HFFc6 (cell line): ENCODE data around the gene SEMA6C. TPM values are rescaled to one million over a fixed set of nuclear protein-coding genes. Genes with fewer than 3 reads are reported as not detected.
A peak's percentile ranks its signal among the peaks of the same experiment; 100 is the strongest.
"Not testable (repeated sequence)": the region's sequence is repeated elsewhere in the genome, so short reads cannot be mapped to it uniquely, and the experiment has no call there.

Experiments
- DNase-seq: peaks from one replicate; pipeline ENCODE4 v3.0.0-alpha.2; 2018
- H3K27ac Mint-ChIP-seq: 2 replicates; pipeline ENCODE4 v1.8.0; 2020; ENCODE audit warnings: mild to moderate bottlenecking, mixed read lengths
- H3K27me3 Mint-ChIP-seq: 2 replicates; pipeline ENCODE4 v1.8.0; 2021; ENCODE audit warnings: mild to moderate bottlenecking, moderate library complexity, mixed read lengths; ENCODE audit not compliant: insufficient read depth
- H3K36me3 Mint-ChIP-seq: 2 replicates; pipeline ENCODE4 v1.8.0; 2021; ENCODE audit warnings: low read depth, mixed read lengths
- H3K4me1 Mint-ChIP-seq: 2 replicates; pipeline ENCODE4 v1.8.0; 2020; ENCODE audit warnings: low read depth, mixed read lengths
- H3K4me3 Mint-ChIP-seq: 2 replicates; pipeline ENCODE4 v1.8.0; 2020; ENCODE audit warnings: mild to moderate bottlenecking, moderate library complexity, mixed read lengths
- H3K9me3 Mint-ChIP-seq: 2 replicates; pipeline ENCODE4 v1.8.0; 2020; ENCODE audit warnings: mild to moderate bottlenecking, mixed read lengths
- total RNA-seq, 6 experiments: library from RNA; stranded (reverse); fragmentation: NEBNext Ultra II Directional; extraction: Animal tissue kit (Norgen Biotek cat#: 25700); gene quantifications; 2 replicates in 1 of 6; 3 replicates in 5 of 6; pipeline ENCODE4 v1.2.3, GENCODE V29; 2021
- TF ChIP-seq, protein P1 (sequence below): fragments of 200-600 bp; sonication (generic); IDR thresholded peaks from 2 replicates; pipeline ENCODE4 v1.5.0; 2021; ENCODE audit warnings: antibody characterized with exemption, mild to moderate bottlenecking

The SEMA6C gene
- total RNA-seq, 6 experiments from 2014 or later = 0.94 to 1.5 (median 1.4) TPM

DNA sequence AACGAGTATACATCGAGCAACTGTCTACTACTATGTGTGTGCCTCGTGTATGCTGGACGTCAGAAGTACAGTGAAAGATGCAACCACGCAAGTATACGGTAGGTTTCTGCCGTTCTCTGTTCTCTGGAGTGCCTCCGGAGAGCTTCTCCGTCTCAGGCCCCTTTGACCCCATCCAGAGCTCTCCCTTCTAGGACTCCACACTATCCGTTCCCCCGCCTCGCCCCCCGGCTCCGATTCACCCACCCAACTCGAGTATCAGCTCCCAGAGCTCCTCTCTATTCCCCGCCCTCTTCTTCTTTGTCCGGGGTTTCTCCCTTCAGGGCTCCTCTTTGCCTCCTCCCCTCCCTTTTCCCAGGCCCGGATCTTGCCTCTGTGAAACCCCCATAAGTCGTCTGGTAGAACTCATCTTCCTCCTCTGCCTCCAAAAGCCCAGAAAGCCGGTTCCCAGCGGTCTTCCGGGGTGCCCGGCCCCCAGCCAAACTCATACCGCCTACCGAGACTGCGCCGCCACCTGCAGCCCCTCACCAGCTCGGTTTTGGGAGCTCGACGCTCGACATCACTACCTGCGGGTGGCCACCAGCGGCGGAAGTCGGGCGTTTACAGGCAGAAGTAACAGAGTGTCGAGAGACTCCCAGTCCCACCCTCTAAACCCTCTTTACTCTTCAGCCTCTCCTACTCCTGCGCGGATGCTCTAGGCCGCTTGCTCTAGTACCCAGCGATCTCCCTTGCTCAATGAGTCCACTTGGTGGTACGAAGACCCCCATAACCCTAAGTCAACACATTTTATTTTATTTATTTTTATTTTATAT lies 43.4 kb upstream of the SEMA6C start, which contains the start of gene VPS72:
TSS of gene VPS72 (minus strand) at position 561 of the 809 bp plus-strand sequence. CDS start at position 485, 76 bp downstream.
- H3K9me3 Mint-ChIP-seq = no peaks in the 10 kb centered on the region
- H3K27me3 Mint-ChIP-seq = peaks cover 4% of the 10 kb centered on the region
- H3K27ac Mint-ChIP-seq = peak within 1 kb of the TSS; percentile 94
- peaks cover 39% of the 10 kb centered on the region for H3K4me1 Mint-ChIP-seq
- DNase-seq = peak; percentile 79
- TF ChIP-seq, protein P1, sequence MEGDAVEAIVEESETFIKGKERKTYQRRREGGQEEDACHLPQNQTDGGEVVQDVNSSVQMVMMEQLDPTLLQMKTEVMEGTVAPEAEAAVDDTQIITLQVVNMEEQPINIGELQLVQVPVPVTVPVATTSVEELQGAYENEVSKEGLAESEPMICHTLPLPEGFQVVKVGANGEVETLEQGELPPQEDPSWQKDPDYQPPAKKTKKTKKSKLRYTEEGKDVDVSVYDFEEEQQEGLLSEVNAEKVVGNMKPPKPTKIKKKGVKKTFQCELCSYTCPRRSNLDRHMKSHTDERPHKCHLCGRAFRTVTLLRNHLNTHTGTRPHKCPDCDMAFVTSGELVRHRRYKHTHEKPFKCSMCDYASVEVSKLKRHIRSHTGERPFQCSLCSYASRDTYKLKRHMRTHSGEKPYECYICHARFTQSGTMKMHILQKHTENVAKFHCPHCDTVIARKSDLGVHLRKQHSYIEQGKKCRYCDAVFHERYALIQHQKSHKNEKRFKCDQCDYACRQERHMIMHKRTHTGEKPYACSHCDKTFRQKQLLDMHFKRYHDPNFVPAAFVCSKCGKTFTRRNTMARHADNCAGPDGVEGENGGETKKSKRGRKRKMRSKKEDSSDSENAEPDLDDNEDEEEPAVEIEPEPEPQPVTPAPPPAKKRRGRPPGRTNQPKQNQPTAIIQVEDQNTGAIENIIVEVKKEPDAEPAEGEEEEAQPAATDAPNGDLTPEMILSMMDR = peak; percentile 57
- peak within 1 kb of the TSS; percentile 96 for H3K4me3 Mint-ChIP-seq
- peaks cover 6% of the 10 kb centered on the region; the same call in 1 of the 2 replicates for H3K36me3 Mint-ChIP-seq

DNA sequence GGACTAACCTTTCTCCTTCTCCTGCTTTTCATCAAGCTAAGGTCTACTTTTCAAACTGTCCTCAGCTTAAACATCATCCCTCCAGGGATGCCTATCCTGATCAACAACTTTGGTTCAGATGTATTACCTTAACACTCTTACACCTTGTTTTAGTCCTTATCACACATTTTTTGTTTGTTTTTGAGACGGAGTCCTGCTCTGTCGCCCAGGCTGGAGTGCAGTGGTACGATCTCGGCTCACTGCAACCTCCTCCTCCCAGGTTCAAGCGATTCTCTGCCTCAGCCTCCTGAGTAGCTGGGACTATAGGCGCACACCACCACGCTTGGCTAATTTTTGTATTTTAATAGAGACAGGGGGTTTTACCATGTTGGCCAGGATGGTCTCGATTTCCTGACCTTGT lies 42.2 kb upstream of the SEMA6C start:
- H3K9me3 Mint-ChIP-seq, H3K27me3 Mint-ChIP-seq, DNase-seq, H3K36me3 Mint-ChIP-seq: not testable (repeated sequence)
- H3K4me1 Mint-ChIP-seq = peaks cover 27% of the 10 kb centered on the region
- peak overlapping the region; percentile 94; the same call in 1 of the 2 replicates for H3K27ac Mint-ChIP-seq
- H3K4me3 Mint-ChIP-seq = peak overlapping the region; percentile 96

DNA sequence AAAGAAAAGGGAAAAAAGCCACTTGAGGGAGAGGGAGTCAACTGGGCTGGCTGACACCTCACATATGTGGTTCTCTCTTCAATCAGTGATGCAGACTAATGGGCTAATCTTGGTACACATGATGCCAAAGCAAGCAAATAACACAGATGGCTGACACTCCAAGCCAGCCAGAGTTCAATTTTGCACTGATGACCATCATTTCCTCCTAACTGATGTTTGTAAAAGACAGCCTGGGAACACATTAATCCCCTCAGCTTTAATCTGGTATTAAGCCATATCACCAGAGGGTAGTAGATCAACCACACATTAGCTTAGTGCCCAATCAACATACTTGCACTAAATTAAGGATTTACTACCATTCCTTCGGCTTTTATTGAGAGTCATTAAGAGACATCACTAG lies 40.8 kb upstream of the SEMA6C start:
- H3K36me3 Mint-ChIP-seq = peaks cover 14% of the 10 kb centered on the region
- TF ChIP-seq, protein P1 = no peak
- H3K27me3 Mint-ChIP-seq = peaks cover 4% of the 10 kb centered on the region
- H3K4me3 Mint-ChIP-seq = no peak overlapping the region
- DNase-seq = no peak
- peaks cover 27% of the 10 kb centered on the region for H3K4me1 Mint-ChIP-seq
- H3K27ac Mint-ChIP-seq = no peak overlapping the region
- H3K9me3 Mint-ChIP-seq = no peaks in the 10 kb centered on the region

DNA sequence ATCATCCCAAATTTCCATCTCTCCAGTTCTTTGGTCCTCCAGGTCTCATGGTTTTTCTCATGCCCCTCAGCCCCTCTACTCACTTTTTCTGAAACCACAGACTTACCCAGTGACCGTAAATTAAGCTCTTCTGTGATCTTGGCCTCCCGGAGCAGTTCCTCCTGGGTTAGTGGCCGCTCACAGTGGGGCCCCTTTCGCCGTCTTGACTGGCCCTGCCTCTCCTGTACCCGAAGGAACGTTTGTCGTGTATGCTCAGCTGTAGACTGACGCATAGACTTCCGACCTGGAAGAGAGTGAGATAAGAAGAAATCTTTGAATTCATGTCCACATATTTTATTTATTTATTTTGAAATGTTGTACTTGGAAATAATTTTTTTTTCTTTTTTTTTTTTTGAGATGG lies 37.8 kb upstream of the SEMA6C start:
- DNase-seq = no peak
- Mint-ChIP-seq H3K27ac (no peak overlapping the region), H3K4me1 (peaks cover 18% of the 10 kb centered on the region), H3K4me3 (no peak overlapping the region), H3K36me3 (peaks cover 25% of the 10 kb centered on the region), H3K9me3 (no peaks in the 10 kb centered on the region), H3K27me3 (no peaks in the 10 kb centered on the region)
- TF ChIP-seq, protein P1 = no peak

DNA sequence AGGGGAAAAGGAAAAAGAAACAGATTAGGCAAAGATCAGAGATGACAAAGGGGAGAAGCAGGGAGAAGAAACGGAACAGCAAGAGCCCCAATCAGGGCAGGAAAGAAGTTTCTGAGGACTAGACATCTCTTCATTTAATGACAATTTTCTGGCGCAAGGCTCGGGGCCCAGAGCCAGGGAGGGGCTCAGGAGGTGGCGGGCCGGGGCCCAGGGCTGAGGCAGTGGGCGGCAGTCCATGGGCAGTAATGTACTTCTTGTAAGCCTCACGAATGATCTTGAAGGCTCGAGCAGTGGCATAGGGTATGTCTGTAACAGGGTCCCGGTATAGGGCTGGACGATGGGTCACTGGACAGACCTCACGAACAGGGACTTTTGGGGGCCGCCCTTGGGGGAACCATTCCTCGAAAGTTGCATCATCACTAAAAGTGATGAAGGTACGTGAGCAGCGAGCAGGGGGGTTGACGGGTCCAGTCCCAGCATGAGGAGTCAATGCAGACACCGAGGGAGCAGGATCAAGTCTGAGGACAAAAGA lies 30.1 kb upstream of the SEMA6C start:
- Mint-ChIP-seq H3K27ac (no peak overlapping the region; the same call in 1 of the 2 replicates), H3K36me3 (peaks cover 9% of the 10 kb centered on the region), H3K27me3 (peaks cover 5% of the 10 kb centered on the region), H3K4me1 (no peaks in the 10 kb centered on the region; the same call in 1 of the 2 replicates), H3K9me3 (no peaks in the 10 kb centered on the region), H3K4me3 (no peak overlapping the region)
- TF ChIP-seq, protein P1 = no peak
- no peak for DNase-seq

DNA sequence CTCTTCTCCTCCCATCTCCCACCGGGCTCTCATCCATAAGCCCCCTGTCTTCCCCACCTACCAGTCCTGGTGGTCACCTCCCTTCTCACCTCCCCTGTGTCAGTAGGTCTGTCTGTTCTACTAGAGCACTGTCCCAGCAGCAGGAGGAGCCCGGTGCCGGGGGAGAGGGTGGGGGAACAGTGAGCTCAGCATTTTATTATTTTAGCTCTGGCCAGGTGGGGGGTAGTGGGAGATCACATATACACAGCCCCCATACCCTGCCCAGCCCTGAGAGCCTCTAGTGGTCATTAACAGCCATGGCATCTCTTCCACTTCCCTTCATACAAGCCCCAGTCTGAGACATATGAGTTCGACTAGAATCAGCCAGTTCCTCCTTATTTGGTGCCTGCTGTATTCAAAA lies 29.4 kb upstream of the SEMA6C start, which contains the start of gene TMOD4:
TSS of gene TMOD4 (minus strand) at position 119 of the 400 bp plus-strand sequence. CDS start 1,106 bp downstream, outside the sequence.
- Mint-ChIP-seq H3K4me3 (no peak within 1 kb of the TSS), H3K9me3 (no peaks in the 10 kb centered on the region), H3K27me3 (peaks cover 5% of the 10 kb centered on the region), H3K36me3 (peaks cover 7% of the 10 kb centered on the region), H3K4me1 (no peaks in the 10 kb centered on the region; the same call in 1 of the 2 replicates), H3K27ac (peak within 1 kb of the TSS; percentile 12; the same call in 1 of the 2 replicates)
- TF ChIP-seq, protein P1 = peak; percentile 73
- DNase-seq = no peak
